Trophoblast cell (in vitro differentiated cells and primary cell): ENCODE results near the gene FUBP3.

Source experiments
- DNase-seq, 2 donors: peaks; one replicate each; pipeline ENCODE4 v3.0.0-alpha.2; 2016
- H2AFZ ChIP-seq: 2 replicates; pipeline ENCODE4 v1.6.1; 2013; ENCODE audit warnings: low read length, moderate library complexity, mild to moderate bottlenecking; ENCODE audit not compliant: insufficient read depth, poor library complexity
- H2AK5ac ChIP-seq: 2 replicates; pipeline ENCODE4 v1.6.1; 2013; ENCODE audit warnings: mild to moderate bottlenecking, low read length
- H2BK120ac ChIP-seq: 2 replicates; pipeline ENCODE4 v1.6.1; 2013; ENCODE audit warnings: low read length, mild to moderate bottlenecking, moderate library complexity; ENCODE audit not compliant: insufficient read depth, poor library complexity
- H2BK12ac ChIP-seq: 2 replicates; pipeline ENCODE4 v1.6.1; 2013; ENCODE audit warnings: mild to moderate bottlenecking, low read length, moderate library complexity
- H2BK5ac ChIP-seq: 2 replicates; pipeline ENCODE4 v1.6.1; 2013; ENCODE audit warnings: low read length, low read depth, moderate library complexity, mild to moderate bottlenecking; ENCODE audit not compliant: poor library complexity
- H3K14ac ChIP-seq: 2 replicates; pipeline ENCODE4 v1.6.1; 2013; ENCODE audit warnings: mild to moderate bottlenecking, low read length
- H3K18ac ChIP-seq: 2 replicates; pipeline ENCODE4 v1.6.1; 2013; ENCODE audit warnings: mild to moderate bottlenecking, low read length
- H3K23ac ChIP-seq: 2 replicates; pipeline ENCODE4 v1.6.1; 2013; ENCODE audit warnings: low read length
- H3K27ac ChIP-seq: 2 replicates; pipeline ENCODE4 v1.5.1; 2013; ENCODE audit warnings: low read depth, mild to moderate bottlenecking, inconsistent platforms, low read length, moderate library complexity
- H3K27me3 ChIP-seq: 2 replicates; pipeline ENCODE4 v1.6.1; 2013; ENCODE audit warnings: inconsistent platforms, mild to moderate bottlenecking, low read length, moderate library complexity; ENCODE audit not compliant: insufficient read depth
- H3K36me3 ChIP-seq, 2 experiments: 1 replicate in 1 of 2; 2 replicates in 1 of 2; pipeline ENCODE4 v1.6.1; 2013; ENCODE audit warnings: low read length in 2 of 2, mild to moderate bottlenecking in 2 of 2, moderate library complexity in 1 of 2; ENCODE audit not compliant: insufficient read depth in 2 of 2, control insufficient read depth in 1 of 2
- H3K4ac ChIP-seq: 2 replicates; pipeline ENCODE4 v1.6.1; 2013; ENCODE audit warnings: low read depth, mild to moderate bottlenecking, low read length, moderate library complexity
- H3K4me1 ChIP-seq, 2 experiments: 1 replicate in 1 of 2; 2 replicates in 1 of 2; pipeline ENCODE4 v1.6.1; 2013; ENCODE audit warnings: low read length in 2 of 2, mild to moderate bottlenecking in 2 of 2, moderate library complexity in 1 of 2; ENCODE audit not compliant: insufficient read depth in 2 of 2, control insufficient read depth in 1 of 2
- H3K4me2 ChIP-seq: 2 replicates; pipeline ENCODE4 v1.6.1; 2013; ENCODE audit warnings: inconsistent platforms, mild to moderate bottlenecking, low read length, moderate library complexity
- H3K4me3 ChIP-seq: 2 replicates; pipeline ENCODE4 v1.5.1; 2013; ENCODE audit warnings: mild to moderate bottlenecking, low read depth, low read length, inconsistent platforms
- H3K79me1 ChIP-seq: one replicate; pipeline ENCODE4 v1.6.1; 2013; ENCODE audit warnings: low read length
- H3K79me2 ChIP-seq: 2 replicates; pipeline ENCODE4 v1.6.1; 2013; ENCODE audit warnings: low read length, mild to moderate bottlenecking; ENCODE audit not compliant: control insufficient read depth, insufficient read depth, poor library complexity
- H3K9ac ChIP-seq: 2 replicates; pipeline ENCODE4 v1.6.1; 2013; ENCODE audit warnings: mild to moderate bottlenecking, low read length
- H3K9me3 ChIP-seq: 2 replicates; pipeline ENCODE4 v1.6.1; 2013; ENCODE audit warnings: low read depth, mild to moderate bottlenecking, control low read depth, inconsistent platforms, low read length; ENCODE audit not compliant: insufficient read depth
- H4K12ac ChIP-seq: 2 replicates; pipeline ENCODE4 v1.6.1; 2013; ENCODE audit warnings: low read depth, mild to moderate bottlenecking, low read length, moderate library complexity
- H4K8ac ChIP-seq: 2 replicates; pipeline ENCODE4 v1.6.1; 2013; ENCODE audit warnings: low read depth, mild to moderate bottlenecking, low read length, moderate library complexity
- H4K91ac ChIP-seq: one replicate; pipeline ENCODE4 v1.6.1; 2013; ENCODE audit warnings: low read depth, mild to moderate bottlenecking, low read length, moderate library complexity
- WGBS: extraction: QIAGEN DNeasy Blood & Tissue Kit; methylation state at CpG from one replicate; pipeline ENCODE4 v1.1.7; 2013; ENCODE audit warnings: missing lambda C conversion rate; ENCODE audit not compliant: insufficient read length, insufficient coverage; ENCODE audit errors: extremely low coverage; 5-methylcytosine and 5-hydroxymethylcytosine counted together

The FUBP3 gene

DNA sequence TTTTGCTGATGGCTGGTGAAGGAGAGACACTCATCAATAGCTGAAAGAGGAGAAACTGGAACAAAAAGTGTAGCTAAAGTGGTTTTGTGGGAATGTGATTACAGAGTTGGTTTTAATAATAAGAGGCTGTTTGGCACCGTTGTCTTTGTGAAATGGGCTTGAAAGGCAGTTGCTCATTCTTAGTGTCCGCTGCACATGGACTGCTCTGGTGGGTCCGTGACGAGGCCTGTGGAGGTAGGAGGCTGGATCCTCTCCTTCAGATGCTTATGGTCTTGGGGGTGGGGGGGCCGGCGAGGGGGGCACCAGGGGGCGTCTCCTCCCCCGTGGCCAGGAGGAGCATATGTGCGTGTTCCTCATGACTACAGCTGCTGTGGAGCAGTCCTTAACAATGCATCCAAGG, 29.8 kb downstream of the FUBP3 start:
- Histone ChIP-seq H2BK5ac (no peak overlapping the region), H3K4me3 (no peak overlapping the region), H3K27ac (no peak overlapping the region), H3K18ac (no peak overlapping the region), H2BK120ac (no peak overlapping the region), H4K12ac (no peak overlapping the region), H3K23ac (no peak overlapping the region), H2AK5ac (no peak overlapping the region), H3K79me2 (no peaks in the 10 kb centered on the region), H3K4ac (no peak overlapping the region), H4K91ac (no peak overlapping the region), H3K14ac (no peak overlapping the region), H3K79me1 (no peaks in the 10 kb centered on the region), H3K36me3 (peaks cover 21 to 37% of the 10 kb centered on the region in 2 experiments), H2BK12ac (no peak overlapping the region), H3K4me2 (no peak overlapping the region), H4K8ac (no peak overlapping the region), H3K4me1 (peaks cover 4% of the 10 kb centered on the region in 2 experiments), H3K9me3 (peaks cover 2% of the 10 kb centered on the region), H3K27me3 (no peaks in the 10 kb centered on the region), H3K9ac (no peak overlapping the region), H2AFZ (no peak overlapping the region)
- no CpG with 5 or more reads among the region's 9 CpGs for WGBS
- DNase-seq: no peak

DNA sequence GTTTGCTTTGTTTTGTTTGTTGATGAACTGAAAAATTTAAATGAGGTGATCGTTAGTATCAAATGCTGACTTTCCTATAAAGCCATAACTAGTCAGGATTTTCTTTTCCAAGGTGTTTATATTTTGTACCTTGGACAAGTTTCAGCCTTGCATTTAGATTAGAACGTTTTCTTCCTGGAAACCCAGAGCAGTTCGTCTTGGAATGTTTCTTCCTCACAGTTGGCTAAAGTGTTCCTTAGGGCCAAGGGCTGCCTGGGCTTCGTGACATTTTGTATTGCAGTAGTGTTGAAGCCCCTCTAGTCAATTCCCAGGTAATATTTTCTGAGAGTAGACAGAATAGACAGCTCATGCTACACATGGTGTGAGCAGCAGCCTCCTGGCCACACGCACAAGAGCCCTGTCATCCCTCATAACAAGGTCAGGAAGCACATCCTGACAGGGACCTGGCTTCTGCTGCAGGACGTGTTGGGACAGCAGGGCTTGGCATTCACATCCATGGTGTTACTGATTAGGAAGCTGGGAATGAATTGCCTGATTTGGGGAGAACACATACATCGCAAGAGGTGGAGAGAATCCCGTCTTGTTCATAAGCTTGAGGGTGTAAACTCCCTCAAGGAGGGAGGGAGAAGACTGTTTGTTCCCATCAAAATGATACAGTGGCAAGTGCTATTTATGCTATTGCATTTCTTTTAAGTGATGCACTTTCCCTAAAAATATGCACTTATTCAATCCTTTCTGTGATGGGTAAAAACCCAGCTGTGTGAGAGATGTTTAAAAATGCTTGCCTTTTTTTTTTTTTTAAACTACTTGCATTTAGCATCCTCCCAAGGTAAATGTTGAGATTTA, 31.7 kb downstream of the FUBP3 start:
- no peak overlapping the region for H3K4me3 ChIP-seq
- no peak for DNase-seq

DNA sequence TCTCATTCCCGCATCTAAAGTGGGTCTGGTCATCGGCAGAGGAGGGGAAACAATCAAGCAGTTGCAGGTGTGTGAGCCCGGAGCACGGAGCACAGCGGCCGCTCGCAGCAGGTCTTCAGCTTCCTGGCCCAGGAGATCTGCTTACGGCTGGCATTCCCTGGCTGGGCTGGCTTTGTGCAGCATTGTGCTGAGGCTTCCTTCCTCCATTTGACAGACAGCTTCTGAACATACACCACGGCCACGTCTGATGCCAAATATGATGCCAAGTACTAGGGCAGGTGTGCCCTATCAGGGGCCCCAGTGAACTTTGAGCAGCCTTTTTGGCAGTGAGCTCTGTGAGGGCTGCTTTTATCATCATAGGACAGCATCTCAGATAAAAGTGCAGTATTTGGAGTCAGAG, 37.1 kb downstream of the FUBP3 start:
- H4K12ac ChIP-seq: no peak overlapping the region
- H4K8ac ChIP-seq: no peak overlapping the region
- no peak for DNase-seq
- H4K91ac ChIP-seq: no peak overlapping the region
- H3K79me1 ChIP-seq: no peaks in the 10 kb centered on the region
- no peaks in the 10 kb centered on the region for H3K27me3 ChIP-seq
- H3K27ac ChIP-seq: no peak overlapping the region
- H2AFZ ChIP-seq: no peak overlapping the region
- peaks cover 45 to 82% of the 10 kb centered on the region in 2 experiments for H3K36me3 ChIP-seq
- no peak overlapping the region for H3K14ac ChIP-seq
- no peak overlapping the region for H3K4me3 ChIP-seq
- no CpG with 5 or more reads among the region's 10 CpGs for WGBS
- H3K79me2 ChIP-seq: no peaks in the 10 kb centered on the region
- H3K9me3 ChIP-seq: no peaks in the 10 kb centered on the region
- no peak overlapping the region for H2AK5ac ChIP-seq
- no peak overlapping the region for H2BK5ac ChIP-seq
- H3K23ac ChIP-seq: no peak overlapping the region
- H3K4ac ChIP-seq: no peak overlapping the region
- no peaks in the 10 kb centered on the region for H3K4me1 ChIP-seq
- no peak overlapping the region for H2BK120ac ChIP-seq
- H3K9ac ChIP-seq: no peak overlapping the region
- H3K18ac ChIP-seq: no peak overlapping the region
- no peak overlapping the region for H3K4me2 ChIP-seq
- H2BK12ac ChIP-seq: no peak overlapping the region

More for the DNA sequence above, 31.7 kb downstream of the FUBP3 start:
- Histone ChIP-seq H3K14ac (no peak overlapping the region), H3K79me1 (no peaks in the 10 kb centered on the region), H2BK5ac (no peak overlapping the region), H3K4me2 (no peak overlapping the region), H2BK120ac (no peak overlapping the region), H2BK12ac (no peak overlapping the region), H2AFZ (no peak overlapping the region), H3K27ac (no peak overlapping the region), H3K36me3 (peaks cover 21 to 49% of the 10 kb centered on the region in 2 experiments), H3K9ac (no peak overlapping the region), H3K23ac (no peak overlapping the region), H2AK5ac (no peak overlapping the region), H3K79me2 (no peaks in the 10 kb centered on the region), H3K4me1 (peaks cover 4% of the 10 kb centered on the region in 2 experiments), H4K12ac (no peak overlapping the region), H4K91ac (no peak overlapping the region), H3K9me3 (no peaks in the 10 kb centered on the region), H4K8ac (no peak overlapping the region), H3K18ac (no peak overlapping the region), H3K27me3 (no peaks in the 10 kb centered on the region), H3K4ac (no peak overlapping the region)
- no CpG with 5 or more reads among the region's 8 CpGs for WGBS

DNA sequence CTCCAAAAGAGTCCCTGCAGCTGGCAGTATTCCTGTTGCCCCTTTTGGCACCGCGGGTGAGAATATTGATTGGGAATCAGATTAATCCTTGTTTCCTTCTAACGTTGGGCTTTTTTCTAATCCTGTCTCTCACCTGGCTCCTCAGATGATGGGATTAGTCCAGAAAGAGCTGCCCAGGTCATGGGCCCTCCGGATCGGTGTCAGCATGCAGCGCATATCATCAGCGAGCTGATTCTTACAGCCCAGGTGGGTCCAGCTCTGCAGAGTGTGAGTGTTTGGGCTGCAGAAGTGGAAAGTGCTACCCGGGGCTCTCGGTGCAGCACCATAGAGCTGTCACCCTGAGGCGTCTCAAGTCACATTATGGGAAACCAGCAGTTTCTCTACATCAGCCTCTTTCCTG, 44.1 kb downstream of the FUBP3 start:
- no peaks in the 10 kb centered on the region for H3K27me3 ChIP-seq
- H2BK5ac ChIP-seq: no peak overlapping the region
- DNase-seq: no peak
- no peak overlapping the region for H4K91ac ChIP-seq
- no peak overlapping the region for H4K8ac ChIP-seq
- H3K27ac ChIP-seq: no peak overlapping the region
- H3K79me1 ChIP-seq: no peaks in the 10 kb centered on the region
- no CpG with 5 or more reads among the region's 10 CpGs for WGBS
- H2BK120ac ChIP-seq: no peak overlapping the region
- H3K9me3 ChIP-seq: no peaks in the 10 kb centered on the region
- H3K36me3 ChIP-seq: peaks cover 55 to 81% of the 10 kb centered on the region in 2 experiments
- H3K14ac ChIP-seq: no peak overlapping the region
- no peak overlapping the region for H2AK5ac ChIP-seq
- no peaks in the 10 kb centered on the region for H3K79me2 ChIP-seq
- no peak overlapping the region for H3K4ac ChIP-seq
- H3K18ac ChIP-seq: no peak overlapping the region
- no peak overlapping the region for H2BK12ac ChIP-seq
- no peaks in the 10 kb centered on the region for H3K4me1 ChIP-seq
- no peak overlapping the region for H3K23ac ChIP-seq
- no peak overlapping the region for H2AFZ ChIP-seq
- H3K9ac ChIP-seq: no peak overlapping the region
- H3K4me2 ChIP-seq: no peak overlapping the region
- H3K4me3 ChIP-seq: no peak overlapping the region
- H4K12ac ChIP-seq: no peak overlapping the region
